Mucosa of descending colon (tissue), 3 donors: Measurements from ENCODE around the gene OR5H14. TPM values are rescaled to one million over a fixed set of nuclear protein-coding genes. Genes with fewer than 3 reads are reported as not detected.
"Not testable (repeated sequence)": the region's sequence is repeated elsewhere in the genome, so short reads cannot be mapped to it uniquely, and the experiment has no call there.

Source experiments
- ATAC-seq: fragments of 200-7000 bp; cut with Tn5 transposase; one replicate; pipeline ENCODE4 v1.9.1; 2020; ENCODE audit warnings: mild to moderate bottlenecking, moderate library complexity
- DNase-seq, 3 donors: peaks; one replicate each; pipeline ENCODE4 v3.0.0-alpha.2; 2020
- H3K36me3 ChIP-seq: fragments of 200-600 bp; one replicate; pipeline ENCODE4 v1.8.0; 2021; ENCODE audit warnings: low read depth, mild to moderate bottlenecking
- H3K4me1 ChIP-seq: fragments of 200-600 bp; one replicate; pipeline ENCODE4 v1.8.0; 2021; ENCODE audit warnings: low read depth, mild to moderate bottlenecking
- H3K4me3 ChIP-seq: fragments of 200-600 bp; one replicate; pipeline ENCODE4 v1.8.0; 2021; ENCODE audit warnings: mild to moderate bottlenecking
- H3K9me3 ChIP-seq: fragments of 200-600 bp; one replicate; pipeline ENCODE4 v1.8.0; 2021; ENCODE audit warnings: mild to moderate bottlenecking
- intact Hi-C, 2 donors: fragments of 100-400 bp; cut with DNase I in 1 of 2; cut with micrococcal nuclease in 1 of 2; formaldehyde crosslinking; loops; one replicate each; pipeline versions ENCODE4 v1.11.0 to v1.11.1; 2022; cut with DNase I, micrococcal nuclease
- total RNA-seq, 3 donors: library from RNA; stranded (reverse); fragmentation: NEBNext Ultra II Directional in 2 of 3; extraction: Animal tissue kit (Norgen Biotek cat#: 25700) in 2 of 3; gene quantifications; one replicate each; pipeline versions ENCODE4 v1.2.1 to v1.2.4, GENCODE V29; 2021 to 2023
- TF ChIP-seq, protein P1 (sequence below): fragments of 200-600 bp; IDR thresholded peaks from one replicate; pipeline ENCODE4 v1.8.0; 2022; ENCODE audit warnings: antibody characterized with exemption, mild to moderate bottlenecking
- donor health status: DM: no; HTN: no; CAD: no; lungs with moderate emphysema.
- donor health status: DM: no; HTN: no; CAD: no.
- donor health status: DM: no; HTN: yes; CAD: no.

Gene OR5H14
- total RNA-seq, 3 donors from 2014 or later, result not detected

DNA sequence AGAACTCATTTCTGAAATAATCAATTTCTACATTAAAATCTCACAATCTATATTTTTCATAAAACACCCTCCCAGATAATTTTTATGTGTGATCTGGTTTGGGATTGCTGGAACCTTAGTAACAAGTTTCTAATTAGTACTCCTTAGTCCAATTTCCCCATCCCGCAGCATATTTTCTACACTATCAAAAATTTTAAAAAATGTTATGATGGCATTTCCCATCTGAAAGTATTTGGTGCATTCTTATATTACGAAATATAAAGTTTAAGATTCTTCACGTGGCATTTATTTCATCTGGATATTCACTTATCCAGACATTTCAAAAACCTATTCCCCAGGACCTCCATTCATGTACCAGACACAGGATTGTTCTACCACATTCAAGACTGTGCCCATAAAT is 1.5 kb downstream of the OR5H14 start:
- no peak for DNase-seq
- Histone ChIP-seq H3K4me1 (no peaks in the 10 kb centered on the region), H3K9me3 (no peaks in the 10 kb centered on the region), H3K36me3 (no peaks in the 10 kb centered on the region), H3K4me3 (no peak overlapping the region)
- intact Hi-C loops, result no loop called here
- TF ChIP-seq, protein P1, sequence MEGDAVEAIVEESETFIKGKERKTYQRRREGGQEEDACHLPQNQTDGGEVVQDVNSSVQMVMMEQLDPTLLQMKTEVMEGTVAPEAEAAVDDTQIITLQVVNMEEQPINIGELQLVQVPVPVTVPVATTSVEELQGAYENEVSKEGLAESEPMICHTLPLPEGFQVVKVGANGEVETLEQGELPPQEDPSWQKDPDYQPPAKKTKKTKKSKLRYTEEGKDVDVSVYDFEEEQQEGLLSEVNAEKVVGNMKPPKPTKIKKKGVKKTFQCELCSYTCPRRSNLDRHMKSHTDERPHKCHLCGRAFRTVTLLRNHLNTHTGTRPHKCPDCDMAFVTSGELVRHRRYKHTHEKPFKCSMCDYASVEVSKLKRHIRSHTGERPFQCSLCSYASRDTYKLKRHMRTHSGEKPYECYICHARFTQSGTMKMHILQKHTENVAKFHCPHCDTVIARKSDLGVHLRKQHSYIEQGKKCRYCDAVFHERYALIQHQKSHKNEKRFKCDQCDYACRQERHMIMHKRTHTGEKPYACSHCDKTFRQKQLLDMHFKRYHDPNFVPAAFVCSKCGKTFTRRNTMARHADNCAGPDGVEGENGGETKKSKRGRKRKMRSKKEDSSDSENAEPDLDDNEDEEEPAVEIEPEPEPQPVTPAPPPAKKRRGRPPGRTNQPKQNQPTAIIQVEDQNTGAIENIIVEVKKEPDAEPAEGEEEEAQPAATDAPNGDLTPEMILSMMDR, result no peak
- ATAC-seq, result no peak

DNA sequence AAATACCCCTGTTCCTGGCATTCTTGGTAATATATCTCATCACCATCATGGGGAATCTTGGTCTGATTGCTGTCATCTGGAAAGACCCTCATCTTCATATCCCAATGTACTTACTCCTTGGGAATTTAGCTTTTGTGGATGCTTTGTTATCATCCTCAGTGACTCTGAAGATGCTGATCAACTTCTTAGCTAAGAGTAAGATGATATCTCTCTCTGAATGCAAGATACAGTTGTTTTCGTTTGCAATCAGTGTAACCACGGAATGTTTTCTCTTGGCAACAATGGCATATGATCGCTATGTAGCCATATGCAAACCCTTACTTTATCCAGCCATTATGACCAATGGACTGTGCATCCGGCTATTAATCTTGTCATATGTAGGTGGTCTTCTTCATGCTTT is 2.2 kb downstream of the OR5H14 start:
- intact Hi-C loops, H3K4me1 ChIP-seq, H3K4me3 ChIP-seq, H3K36me3 ChIP-seq, ATAC-seq, DNase-seq, H3K9me3 ChIP-seq: not testable (repeated sequence)

DNA sequence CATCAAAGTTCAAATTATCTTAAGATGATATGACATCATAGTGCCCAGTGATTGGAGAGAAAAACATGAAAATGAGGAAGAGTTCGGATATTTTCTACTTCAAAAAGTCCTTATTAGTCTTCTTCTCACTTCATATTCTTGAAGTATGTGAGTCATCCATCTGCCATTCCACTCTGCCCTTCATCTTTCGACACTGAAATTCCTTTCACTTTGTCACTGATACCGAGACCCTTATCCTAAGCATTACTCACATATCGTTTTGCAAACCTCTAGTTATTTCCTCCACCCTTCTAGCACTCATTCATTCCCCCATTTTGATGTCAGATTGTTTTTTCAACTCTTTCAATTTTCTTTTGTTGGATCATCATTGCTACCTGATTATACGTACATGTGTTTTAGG is 4.0 kb downstream of the OR5H14 start:
- DNase-seq, result no peak
- H3K4me3 ChIP-seq, result no peak overlapping the region
- intact Hi-C loops, result no loop called here
- no peak for ATAC-seq
- TF ChIP-seq, protein P1, result no peak
- no peaks in the 10 kb centered on the region for H3K36me3 ChIP-seq
- no peaks in the 10 kb centered on the region for H3K9me3 ChIP-seq
- no peaks in the 10 kb centered on the region for H3K4me1 ChIP-seq

DNA sequence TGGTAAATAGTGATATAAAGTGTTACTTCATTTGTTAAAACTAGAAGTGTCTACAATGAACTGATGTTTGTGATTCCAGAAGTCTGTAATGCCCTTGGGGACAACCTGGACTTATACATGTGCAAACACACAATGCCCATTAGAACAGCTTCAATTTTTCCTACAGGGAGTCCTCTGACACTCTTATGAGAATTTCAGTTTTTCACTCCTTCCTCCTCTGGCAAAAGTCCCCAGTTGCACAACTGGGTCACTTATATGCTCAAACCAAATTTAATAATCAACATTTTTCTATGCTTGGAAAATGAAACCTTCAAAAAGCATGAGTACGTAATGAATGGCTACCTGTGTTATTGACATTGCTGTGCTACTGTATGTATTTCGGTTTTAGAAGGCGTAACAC is 19.1 kb downstream of the OR5H14 start, which contains the start of gene OR5H15:
Gene OR5H15, plus strand, starts transcription at position 301 of the 400 bp plus-strand sequence. CDS start 2,004 bp downstream, outside the sequence.
- no peaks in the 10 kb centered on the region for H3K4me1 ChIP-seq
- no peak within 1 kb of the TSS for H3K4me3 ChIP-seq
- TF ChIP-seq, protein P1, result no peak
- no peaks in the 10 kb centered on the region for H3K36me3 ChIP-seq
- H3K9me3 ChIP-seq, result no peaks in the 10 kb centered on the region
- intact Hi-C loops, result no loop called here
- ATAC-seq (no peak), DNase-seq (no peak)

DNA sequence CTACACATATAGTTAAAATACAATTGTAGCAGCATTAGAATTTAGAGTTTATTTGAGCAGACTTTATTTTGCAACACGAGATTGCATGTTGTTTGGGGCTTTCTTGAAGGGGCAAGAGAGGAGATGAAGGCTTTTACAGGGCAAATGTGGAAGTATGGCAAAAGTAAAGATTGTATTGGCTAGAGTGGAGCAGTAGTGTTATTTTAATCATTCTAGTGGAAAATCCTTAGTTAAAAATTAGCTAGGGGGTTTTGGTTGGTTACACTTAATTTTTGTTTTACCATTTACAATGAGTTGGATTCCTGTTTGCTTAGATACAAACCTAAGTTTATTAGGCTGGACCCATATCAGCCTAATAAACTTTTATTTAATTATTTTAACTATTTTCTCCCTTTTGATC is 23.8 kb downstream of the OR5H14 start:
- H3K36me3 ChIP-seq, result no peaks in the 10 kb centered on the region
- DNase-seq (no peak), ATAC-seq (no peak)
- H3K4me1 ChIP-seq, result no peaks in the 10 kb centered on the region
- TF ChIP-seq, protein P1, result no peak
- peaks cover 5% of the 10 kb centered on the region for H3K9me3 ChIP-seq
- H3K4me3 ChIP-seq, result no peak overlapping the region
- intact Hi-C loops, result no loop called here

DNA sequence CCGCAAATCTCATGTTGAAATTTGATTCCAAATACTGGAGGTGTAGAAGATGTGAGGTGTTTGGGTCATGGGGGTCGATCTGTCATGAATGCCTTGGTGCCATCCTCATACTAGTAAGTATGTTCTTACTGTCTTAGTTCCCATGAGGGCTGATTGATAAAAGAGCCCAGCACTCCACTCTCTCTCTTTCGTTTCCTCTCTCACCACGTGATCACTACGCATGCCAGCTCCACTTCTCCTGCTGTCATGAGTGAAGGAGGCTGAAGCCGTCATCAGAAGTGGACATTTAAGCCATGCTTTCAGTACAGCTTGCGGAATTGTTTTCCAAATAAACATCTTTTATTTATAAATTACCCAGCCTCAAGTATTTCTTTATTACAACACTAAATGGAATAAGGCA is 25.3 kb downstream of the OR5H14 start:
- DNase-seq (no peak), ATAC-seq (no peak)
- Histone ChIP-seq H3K4me1 (no peaks in the 10 kb centered on the region), H3K36me3 (no peaks in the 10 kb centered on the region), H3K9me3 (peaks cover 5% of the 10 kb centered on the region), H3K4me3 (no peak overlapping the region)
- intact Hi-C loops, result no loop called here
- TF ChIP-seq, protein P1, result no peak
